Muscle of leg (tissue), 11 donors: Measurements from ENCODE around the gene TBC1D2B. TPM values are rescaled to one million over a fixed set of nuclear protein-coding genes. Genes with fewer than 3 reads are reported as not detected.
"Not testable (repeated sequence)": the region's sequence is repeated elsewhere in the genome, so short reads cannot be mapped to it uniquely, and the experiment has no call there.

Experiments used
- DNase-seq: peaks from one replicate; pipeline ENCODE4 v3.0.0; 2013
- H3K27ac ChIP-seq: one replicate; pipeline ENCODE4 v1.5.1; 2013; ENCODE audit warnings: mild to moderate bottlenecking, low read length, control low read depth
- H3K27me3 ChIP-seq: one replicate; pipeline ENCODE4 v1.6.1; 2013; ENCODE audit warnings: low read length; ENCODE audit not compliant: control insufficient read depth, insufficient read depth
- H3K36me3 ChIP-seq: one replicate; pipeline ENCODE4 v1.6.1; 2013; ENCODE audit warnings: low read length; ENCODE audit not compliant: control insufficient read depth, insufficient read depth
- H3K4me1 ChIP-seq: one replicate; pipeline ENCODE4 v1.6.1; 2013; ENCODE audit warnings: low read length; ENCODE audit not compliant: control insufficient read depth, insufficient read depth
- H3K4me3 ChIP-seq: one replicate; pipeline ENCODE4 v1.5.1; 2013; ENCODE audit warnings: low read length, control low read depth
- H3K9me3 ChIP-seq: replicated peaks from 2 replicates; pipeline ENCODE4 v1.6.1; 2013; ENCODE audit warnings: low read depth, low read length; ENCODE audit not compliant: control insufficient read depth
- WGBS: methylation state at CpG from one replicate; pipeline ENCODE4 v1.1.5; 2013; ENCODE audit warnings: missing lambda C conversion rate; ENCODE audit not compliant: insufficient coverage; 5-methylcytosine and 5-hydroxymethylcytosine counted together
- polyA plus RNA-seq, 8 donors: library from polyadenylated mRNA; unstranded; fragments of 120-200 nt; gene quantifications; one replicate each; pipeline versions ENCODE4 v1.2.1 to v1.2.3, GENCODE V29; 2013; ENCODE audit warnings: inconsistent platforms in 1 of 8, low replicate concordance in 1 of 8; ENCODE audit not compliant: insufficient read length in 8 of 8, insufficient read depth in 1 of 8
- total RNA-seq: library from RNA; stranded (reverse); fragments of 120-200 nt; gene quantifications from one replicate; pipeline ENCODE4 v1.2.4, GENCODE V29; 2013

The TBC1D2B gene
- total and polyA plus RNA-seq, 9 donors: 21.5 to 38.4 (median 29.8) TPM

- not testable (repeated sequence) for DNase-seq, H3K9me3 ChIP-seq, H3K4me3 ChIP-seq, H3K27ac ChIP-seq, H3K27me3 ChIP-seq
- 70% methylated on average over 7 of the region's 23 CpGs for WGBS
- H3K36me3 ChIP-seq: peaks cover 52% of the 10 kb centered on the region
- peaks cover 48% of the 10 kb centered on the region for H3K4me1 ChIP-seq
Observed at GRCh38 chr15:77997761-77998554, 79.6 kb downstream of the TBC1D2B start.

GRCh38 chr15:77997221-77997620 is 80.3 kb downstream of the TBC1D2B start:
- 85% methylated on average over 2 of the region's 6 CpGs for WGBS
- DNase-seq, H3K4me3 ChIP-seq, H3K9me3 ChIP-seq, H3K27me3 ChIP-seq, H3K27ac ChIP-seq: not testable (repeated sequence)
- Histone ChIP-seq H3K4me1 (peaks cover 53% of the 10 kb centered on the region), H3K36me3 (peaks cover 45% of the 10 kb centered on the region)

- Histone ChIP-seq H3K4me1 (peaks cover 58% of the 10 kb centered on the region), H3K36me3 (peaks cover 43% of the 10 kb centered on the region)
- not testable (repeated sequence) for H3K27ac ChIP-seq, H3K27me3 ChIP-seq, H3K4me3 ChIP-seq, H3K9me3 ChIP-seq
- WGBS: 54% methylated on average over 2 of the region's 4 CpGs
- DNase-seq: peak; percentile 71
Observed at GRCh38 chr15:77996713-77997171, 80.8 kb downstream of the TBC1D2B start.

GRCh38 chr15:77996226-77996625 is 81.3 kb downstream of the TBC1D2B start:
- 17% methylated on average over 1 of the region's 8 CpGs for WGBS
- H3K27ac ChIP-seq, DNase-seq, H3K27me3 ChIP-seq, H3K9me3 ChIP-seq, H3K4me3 ChIP-seq: not testable (repeated sequence)
- peaks cover 38% of the 10 kb centered on the region for H3K36me3 ChIP-seq
- peaks cover 63% of the 10 kb centered on the region for H3K4me1 ChIP-seq

GRCh38 chr15:77995537-77995918 is 82.0 kb downstream of the TBC1D2B start:
- H3K9me3 ChIP-seq, H3K27ac ChIP-seq, H3K27me3 ChIP-seq, H3K4me3 ChIP-seq, DNase-seq: not testable (repeated sequence)
- peaks cover 31% of the 10 kb centered on the region for H3K36me3 ChIP-seq
- no CpG with 5 or more reads among the region's 4 CpGs for WGBS
- peaks cover 69% of the 10 kb centered on the region for H3K4me1 ChIP-seq

GRCh38 chr15:77994893-77995536 is 82.5 kb downstream of the TBC1D2B start:
- H3K4me3 ChIP-seq, H3K9me3 ChIP-seq, H3K27me3 ChIP-seq: not testable (repeated sequence)
- WGBS: 60% methylated on average over 4 of the region's 15 CpGs
- Histone ChIP-seq H3K27ac (peak overlapping the region; percentile 7), H3K4me1 (peaks cover 71% of the 10 kb centered on the region), H3K36me3 (peaks cover 29% of the 10 kb centered on the region)
- DNase-seq: peak; percentile 79

- peaks cover 73% of the 10 kb centered on the region for H3K4me1 ChIP-seq
- peak; percentile 79 for DNase-seq
Observed at GRCh38 chr15:77993970-77994693, 83.4 kb downstream of the TBC1D2B start.

GRCh38 chr15:77993374-77993911 is 84.1 kb downstream of the TBC1D2B start:
- Histone ChIP-seq H3K27ac (no peak overlapping the region), H3K9me3 (no peaks in the 10 kb centered on the region), H3K27me3 (no peaks in the 10 kb centered on the region), H3K4me3 (no peak overlapping the region), H3K4me1 (peaks cover 80% of the 10 kb centered on the region), H3K36me3 (peaks cover 18% of the 10 kb centered on the region)
- WGBS: 78% methylated on average over 8 of the region's 15 CpGs
- no peak for DNase-seq

More at GRCh38 chr15:77993970-77994693, 83.4 kb downstream of the TBC1D2B start:
- peak overlapping the region; percentile 66 for H3K27ac ChIP-seq
- H3K36me3 ChIP-seq: peaks cover 23% of the 10 kb centered on the region
- not testable (repeated sequence) for H3K4me3 ChIP-seq, H3K9me3 ChIP-seq, H3K27me3 ChIP-seq
- WGBS: 31% methylated on average over 12 of the region's 18 CpGs

GRCh38 chr15:77992356-77993222 is 84.9 kb downstream of the TBC1D2B start:
- WGBS: 80% methylated on average over 17 of the region's 28 CpGs
- DNase-seq: peak; percentile 47
- H3K36me3 ChIP-seq: peaks cover 9% of the 10 kb centered on the region
- H3K4me3 ChIP-seq: no peak overlapping the region
- H3K27ac ChIP-seq: peak overlapping the region; percentile 87
- H3K27me3 ChIP-seq: no peaks in the 10 kb centered on the region
- peaks cover 89% of the 10 kb centered on the region for H3K4me1 ChIP-seq
- H3K9me3 ChIP-seq: no peaks in the 10 kb centered on the region
